ENCODE results near the gene PLXNA4. TPM values are rescaled to one million over a fixed set of nuclear protein-coding genes. Genes with fewer than 3 reads are reported as not detected.

Gene PLXNA4
- total RNA-seq, 1 donor from 2014 or later = 13.6 TPM

DNA sequence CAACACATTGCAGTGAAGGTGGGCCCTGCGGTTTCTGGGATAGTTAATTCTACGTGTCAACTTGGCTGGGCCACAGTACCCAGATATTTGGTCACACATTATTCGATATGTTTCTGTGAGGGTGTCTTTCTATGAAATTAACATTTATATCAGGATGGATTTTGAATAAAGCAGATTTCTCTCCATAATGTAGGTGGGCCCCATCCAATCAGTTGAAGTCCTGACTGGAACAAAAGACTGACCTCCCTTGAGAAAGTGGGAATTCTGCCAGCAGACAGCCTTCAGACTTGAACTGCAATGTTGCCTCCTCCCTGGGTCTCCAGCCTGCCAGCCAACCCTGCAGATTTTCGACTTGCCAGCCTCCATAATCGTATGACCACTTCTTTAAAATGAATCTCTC is 420.6 kb downstream of the PLXNA4 start:
- H3K36me3 Mint-ChIP-seq = no peaks in the 10 kb centered on the region
- no peaks in the 10 kb centered on the region for H3K9me3 Mint-ChIP-seq
- no peak overlapping the region for H3K4me3 Mint-ChIP-seq
- DNase-seq (ENCODE audit: extremely low spot score, unreplicated experiment) = no peak
- TF ChIP-seq, protein P1, sequence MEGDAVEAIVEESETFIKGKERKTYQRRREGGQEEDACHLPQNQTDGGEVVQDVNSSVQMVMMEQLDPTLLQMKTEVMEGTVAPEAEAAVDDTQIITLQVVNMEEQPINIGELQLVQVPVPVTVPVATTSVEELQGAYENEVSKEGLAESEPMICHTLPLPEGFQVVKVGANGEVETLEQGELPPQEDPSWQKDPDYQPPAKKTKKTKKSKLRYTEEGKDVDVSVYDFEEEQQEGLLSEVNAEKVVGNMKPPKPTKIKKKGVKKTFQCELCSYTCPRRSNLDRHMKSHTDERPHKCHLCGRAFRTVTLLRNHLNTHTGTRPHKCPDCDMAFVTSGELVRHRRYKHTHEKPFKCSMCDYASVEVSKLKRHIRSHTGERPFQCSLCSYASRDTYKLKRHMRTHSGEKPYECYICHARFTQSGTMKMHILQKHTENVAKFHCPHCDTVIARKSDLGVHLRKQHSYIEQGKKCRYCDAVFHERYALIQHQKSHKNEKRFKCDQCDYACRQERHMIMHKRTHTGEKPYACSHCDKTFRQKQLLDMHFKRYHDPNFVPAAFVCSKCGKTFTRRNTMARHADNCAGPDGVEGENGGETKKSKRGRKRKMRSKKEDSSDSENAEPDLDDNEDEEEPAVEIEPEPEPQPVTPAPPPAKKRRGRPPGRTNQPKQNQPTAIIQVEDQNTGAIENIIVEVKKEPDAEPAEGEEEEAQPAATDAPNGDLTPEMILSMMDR (conservative IDR thresholded peaks at IDR 0.05) = no peak
- peaks cover 42% of the 10 kb centered on the region for H3K27me3 Mint-ChIP-seq
- no peak overlapping the region for H3K27ac Mint-ChIP-seq
- H3K4me1 Mint-ChIP-seq (ENCODE audit: unreplicated experiment) = peaks cover 4% of the 10 kb centered on the region

DNA sequence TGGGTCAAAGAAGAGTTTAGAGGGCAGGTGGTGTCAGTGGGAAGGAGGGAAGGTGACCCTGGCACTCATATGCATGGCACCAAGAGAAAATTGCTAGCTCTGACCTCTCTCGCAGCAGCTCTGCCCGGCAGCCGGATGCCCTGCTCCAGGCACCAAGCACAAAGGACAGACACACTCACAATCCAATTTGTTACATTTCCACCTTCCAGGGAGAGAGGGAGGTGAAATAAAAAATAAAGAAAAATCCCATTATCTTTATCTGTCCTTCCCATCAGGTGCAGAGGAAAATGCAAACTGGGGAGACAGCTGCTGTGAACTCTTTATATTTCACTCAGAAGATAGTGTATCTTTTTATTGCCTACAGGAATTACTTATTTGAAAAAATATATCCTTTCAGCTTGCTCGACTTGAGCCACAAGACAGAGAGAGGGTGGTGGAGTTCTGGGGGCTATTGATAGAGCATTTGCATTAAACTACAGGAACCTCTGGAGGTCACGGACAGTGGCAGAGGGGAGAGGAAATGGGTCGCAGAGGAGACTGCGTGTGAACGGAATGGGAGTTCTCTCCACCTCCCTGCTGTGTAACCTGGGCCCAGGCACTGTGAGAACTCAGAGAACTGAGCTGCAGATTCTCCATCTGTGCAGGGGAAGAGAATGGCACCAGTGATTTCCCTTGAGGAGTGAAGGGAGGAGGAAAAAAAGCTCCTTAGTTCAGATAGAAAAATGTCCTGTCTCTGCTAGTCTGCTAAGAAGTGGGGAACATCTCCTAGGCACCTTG is 421.4 kb downstream of the PLXNA4 start:
- Mint-ChIP-seq H3K4me3 (no peak overlapping the region), H3K36me3 (no peaks in the 10 kb centered on the region), H3K9me3 (no peaks in the 10 kb centered on the region), H3K27ac (no peak overlapping the region), H3K4me1 (ENCODE audit: unreplicated experiment) (no peaks in the 10 kb centered on the region), H3K27me3 (peaks cover 43% of the 10 kb centered on the region)
- TF ChIP-seq, protein P1 (conservative IDR thresholded peaks at IDR 0.05) = no peak
- no peak for DNase-seq (ENCODE audit: extremely low spot score, unreplicated experiment)

DNA sequence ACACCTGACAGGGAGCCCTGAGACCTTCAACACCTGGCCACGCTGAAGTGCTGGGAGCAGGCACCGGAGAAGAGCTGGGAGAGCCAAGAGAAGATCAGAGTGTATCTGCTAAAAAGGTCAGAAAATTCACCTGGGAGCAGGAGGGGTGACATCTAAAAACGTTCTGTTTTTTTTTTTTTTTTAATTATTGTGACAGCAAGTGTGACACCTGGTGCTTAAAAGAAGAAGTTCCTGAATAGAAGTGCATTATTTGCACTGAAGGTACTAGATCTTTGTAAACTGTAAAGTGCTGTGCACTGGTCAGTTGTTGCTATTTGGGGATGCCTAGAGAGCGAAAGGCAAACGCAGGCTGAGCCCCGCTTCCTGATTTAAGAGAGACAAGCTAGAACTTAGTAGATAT is 422.0 kb downstream of the PLXNA4 start:
- no peaks in the 10 kb centered on the region for H3K9me3 Mint-ChIP-seq
- no peak for DNase-seq (ENCODE audit: extremely low spot score, unreplicated experiment)
- H3K27me3 Mint-ChIP-seq = peaks cover 43% of the 10 kb centered on the region
- H3K27ac Mint-ChIP-seq = no peak overlapping the region
- no peak overlapping the region for H3K4me3 Mint-ChIP-seq
- TF ChIP-seq, protein P1 (conservative IDR thresholded peaks at IDR 0.05) = no peak
- no peaks in the 10 kb centered on the region for H3K36me3 Mint-ChIP-seq
- no peaks in the 10 kb centered on the region for H3K4me1 Mint-ChIP-seq (ENCODE audit: unreplicated experiment)

DNA sequence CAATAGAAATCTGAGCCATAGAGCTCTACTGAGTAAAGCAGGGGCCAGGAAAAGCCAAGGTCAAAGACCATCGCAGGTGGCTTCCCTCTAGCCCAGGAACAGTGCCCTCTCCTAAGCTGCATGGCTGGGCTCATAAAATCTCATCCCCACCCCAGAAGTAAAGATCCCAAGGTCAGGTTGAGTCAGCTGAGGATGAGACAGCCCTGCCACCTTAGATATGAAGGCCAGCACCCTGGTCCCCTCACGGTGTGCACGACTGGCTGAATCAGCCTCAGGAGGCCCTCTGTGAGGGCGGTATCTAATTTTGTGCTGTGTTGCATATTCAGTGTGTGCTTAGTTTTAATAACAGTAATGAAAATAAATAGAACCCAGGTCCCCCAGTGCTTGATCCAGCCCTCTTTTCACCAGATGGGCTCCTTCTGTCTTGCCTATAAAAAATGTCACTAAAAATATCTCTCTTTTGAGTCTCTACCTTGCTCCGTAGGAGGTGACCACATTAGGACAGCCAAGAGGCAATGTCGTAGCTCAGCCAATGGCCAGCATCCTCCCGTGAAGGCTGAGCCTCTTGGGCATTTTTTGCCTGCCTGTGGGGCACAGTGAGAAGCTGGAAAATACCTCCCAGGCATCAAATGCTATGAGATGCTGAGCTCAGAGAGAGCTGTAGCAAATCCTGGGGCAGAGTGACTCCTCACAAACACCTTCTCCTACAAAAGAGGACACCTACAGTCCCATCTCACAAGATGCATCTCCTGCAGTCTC is 424.0 kb downstream of the PLXNA4 start:
- no peaks in the 10 kb centered on the region for H3K36me3 Mint-ChIP-seq
- no peak overlapping the region for H3K27ac Mint-ChIP-seq
- peaks cover 35% of the 10 kb centered on the region for H3K27me3 Mint-ChIP-seq
- TF ChIP-seq, protein P1 (conservative IDR thresholded peaks at IDR 0.05) = no peak
- H3K4me1 Mint-ChIP-seq (ENCODE audit: unreplicated experiment) = no peaks in the 10 kb centered on the region
- DNase-seq (ENCODE audit: extremely low spot score, unreplicated experiment) = no peak
- H3K9me3 Mint-ChIP-seq = no peaks in the 10 kb centered on the region
- no peak overlapping the region for H3K4me3 Mint-ChIP-seq

DNA sequence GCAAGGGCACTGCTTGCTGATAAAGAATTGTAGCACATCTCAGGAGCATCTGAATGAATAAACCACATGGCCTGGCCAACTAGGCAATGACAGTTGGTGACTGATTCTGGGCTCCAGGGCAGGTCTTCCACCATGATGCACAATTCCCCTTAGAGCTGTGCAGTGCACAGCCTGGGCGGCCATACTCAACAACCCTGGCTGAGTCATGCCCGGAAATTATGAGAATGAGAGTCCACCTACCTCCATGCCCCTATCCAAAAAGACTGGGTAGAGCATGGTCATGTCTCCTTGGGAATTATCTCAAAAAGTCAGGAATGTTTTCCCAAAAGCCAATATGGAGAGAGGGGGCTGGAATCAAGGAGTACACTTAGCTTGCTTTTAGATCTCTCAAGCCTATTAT is 425.6 kb downstream of the PLXNA4 start:
- H3K27ac Mint-ChIP-seq = no peak overlapping the region
- H3K4me1 Mint-ChIP-seq (ENCODE audit: unreplicated experiment) = no peaks in the 10 kb centered on the region
- TF ChIP-seq, protein P1 (conservative IDR thresholded peaks at IDR 0.05) = no peak
- no peaks in the 10 kb centered on the region for H3K9me3 Mint-ChIP-seq
- no peak overlapping the region for H3K4me3 Mint-ChIP-seq
- no peak for DNase-seq (ENCODE audit: extremely low spot score, unreplicated experiment)
- no peaks in the 10 kb centered on the region for H3K36me3 Mint-ChIP-seq
- peaks cover 34% of the 10 kb centered on the region for H3K27me3 Mint-ChIP-seq

Data from type B pancreatic cell (in vitro differentiated cells).